Nucleus accumbens (tissue), 56 donors: Measurements from ENCODE around the gene ARHGAP26.

Source experiments
- DNase-seq, 56 donors: peaks; one replicate each; lab custom pipeline; 2025; lab: John Stamatoyannopoulos, UW

Gene ARHGAP26

DNA sequence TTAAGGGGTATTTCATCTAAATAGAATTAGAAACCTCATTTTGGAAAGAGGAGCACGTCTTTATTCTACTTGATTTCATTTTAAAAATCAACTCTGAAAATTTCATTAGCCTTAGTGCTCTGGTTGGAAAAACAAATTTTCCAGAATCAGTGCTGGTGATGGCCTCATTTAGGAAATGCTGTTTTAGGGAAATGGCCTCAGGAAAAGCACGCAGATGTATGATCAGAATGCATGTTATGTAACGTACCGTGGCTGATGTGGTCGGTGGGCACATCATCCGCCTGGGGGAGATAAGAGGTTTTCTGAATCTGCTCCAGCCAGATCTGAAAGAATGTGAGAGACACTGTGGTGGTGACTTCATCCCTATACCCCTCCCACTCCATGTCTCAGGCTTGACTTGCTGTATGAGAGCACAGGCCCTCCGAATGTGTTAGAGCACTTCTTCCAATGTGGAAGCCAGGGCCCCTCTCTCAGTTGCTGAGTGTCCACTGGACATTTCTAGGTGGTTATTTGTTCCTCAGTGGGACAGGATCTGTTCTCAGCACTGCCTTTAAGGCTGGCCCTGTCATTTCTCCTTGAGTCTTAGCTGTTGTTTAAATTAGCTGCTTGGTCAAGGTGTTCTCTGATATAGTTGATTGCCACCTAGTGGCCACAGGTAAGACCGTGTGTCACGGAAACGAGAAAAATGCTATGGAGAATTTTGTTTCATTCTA, 96.5 kb downstream of the ARHGAP26 start:
- peak in 7 of 56 donors; percentile 14 to 26 (median 24) for DNase-seq

GRCh38 chr5:142869886-142870285, 99.7 kb downstream of the ARHGAP26 start:
- no peak for DNase-seq

DNA sequence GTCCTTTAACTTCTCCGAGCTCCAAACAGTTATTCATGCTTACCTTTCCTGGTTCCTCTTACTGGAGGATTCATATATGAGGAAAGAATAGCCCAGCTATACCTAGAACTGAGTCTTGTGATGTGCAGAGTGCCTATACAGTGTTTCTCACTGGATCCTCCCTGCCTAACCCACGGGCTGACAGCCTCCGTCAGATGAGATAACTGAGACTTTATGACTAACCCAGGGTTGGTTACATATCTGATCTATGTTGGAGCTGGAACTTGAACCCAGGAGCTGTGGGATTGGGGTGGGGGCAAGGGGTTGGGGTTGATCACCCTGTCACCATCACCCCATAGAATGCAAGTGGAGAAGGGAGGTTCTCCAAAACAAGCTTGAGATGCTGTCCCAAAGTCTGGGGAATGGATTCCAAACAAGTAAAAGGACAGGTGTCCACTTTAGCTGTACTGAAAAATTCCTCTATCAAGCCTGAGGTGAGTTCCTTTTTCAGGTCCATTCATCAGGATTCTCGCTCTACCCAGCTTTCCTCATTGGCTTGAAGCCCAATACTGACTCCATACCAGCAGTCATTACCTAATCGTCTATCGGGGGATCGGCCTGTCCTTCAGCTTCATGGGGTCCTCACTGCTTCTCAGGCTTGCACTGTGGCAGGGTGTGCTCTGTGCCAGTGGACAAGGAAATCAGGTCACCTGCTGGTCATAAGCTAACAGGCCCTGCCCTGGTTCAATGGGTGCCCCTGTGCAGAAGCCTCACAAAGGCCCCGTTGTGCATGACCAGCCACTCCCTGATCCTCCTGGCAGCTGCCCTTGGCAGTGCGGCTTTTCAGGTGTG, 100.6 kb downstream of the ARHGAP26 start:
- no peak for DNase-seq

- peak in 17 of 56 donors; percentile 13 to 73 (median 40) for DNase-seq
Measured at GRCh38 chr5:142871363-142872193, 101.4 kb downstream of the ARHGAP26 start.

DNA sequence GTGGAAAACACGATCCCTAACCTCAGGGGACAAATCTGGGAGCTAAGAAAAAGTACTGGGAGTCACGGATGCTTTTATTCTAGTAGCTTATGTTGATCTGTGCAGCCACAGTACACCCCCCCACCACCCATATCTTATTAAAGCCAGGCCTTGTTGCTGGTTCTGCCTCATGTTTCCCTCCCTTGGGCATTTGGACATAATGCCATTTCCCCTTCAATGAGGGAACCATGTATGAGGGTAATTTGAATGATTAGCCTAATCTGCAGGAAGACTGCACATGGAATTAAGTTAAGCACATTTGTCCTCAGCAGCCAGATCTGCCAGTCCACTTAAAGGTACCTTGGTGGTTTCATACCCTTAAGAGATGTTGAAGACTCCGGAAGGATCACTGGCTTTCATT, 102.0 kb downstream of the ARHGAP26 start:
- no peak for DNase-seq

DNA sequence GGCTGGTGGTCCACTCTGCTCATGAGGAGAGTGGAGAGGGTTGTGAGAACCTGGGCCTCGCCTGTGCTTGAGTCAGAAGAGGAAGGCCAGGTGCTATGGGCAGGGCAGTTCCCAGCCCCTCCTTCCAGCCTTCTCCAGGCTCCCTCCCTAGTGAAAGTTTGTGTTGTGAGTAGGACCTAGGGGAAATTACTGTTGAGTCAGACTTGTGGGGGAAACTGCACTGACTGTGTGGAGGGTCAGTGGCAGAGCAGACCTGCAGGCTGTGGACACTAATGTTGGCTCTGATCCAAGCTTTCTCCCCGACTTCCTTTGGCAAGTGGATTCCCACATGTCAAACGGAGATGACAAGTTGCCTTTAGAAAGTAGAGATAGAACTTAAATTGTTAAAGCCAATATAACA, 102.6 kb downstream of the ARHGAP26 start:
- DNase-seq = no peak

GRCh38 chr5:142873831-142874230, 103.7 kb downstream of the ARHGAP26 start:
- DNase-seq = peak in 1 of 56 donors; percentile 4

- peak in 5 of 56 donors; percentile 6 to 34 (median 16) for DNase-seq
Measured at GRCh38 chr5:142874540-142874939, 104.4 kb downstream of the ARHGAP26 start.

GRCh38 chr5:142875936-142876335, 105.8 kb downstream of the ARHGAP26 start:
- DNase-seq = no peak

GRCh38 chr5:142876817-142877216, 106.6 kb downstream of the ARHGAP26 start:
- DNase-seq = peak in 1 of 56 donors; percentile 8

DNA sequence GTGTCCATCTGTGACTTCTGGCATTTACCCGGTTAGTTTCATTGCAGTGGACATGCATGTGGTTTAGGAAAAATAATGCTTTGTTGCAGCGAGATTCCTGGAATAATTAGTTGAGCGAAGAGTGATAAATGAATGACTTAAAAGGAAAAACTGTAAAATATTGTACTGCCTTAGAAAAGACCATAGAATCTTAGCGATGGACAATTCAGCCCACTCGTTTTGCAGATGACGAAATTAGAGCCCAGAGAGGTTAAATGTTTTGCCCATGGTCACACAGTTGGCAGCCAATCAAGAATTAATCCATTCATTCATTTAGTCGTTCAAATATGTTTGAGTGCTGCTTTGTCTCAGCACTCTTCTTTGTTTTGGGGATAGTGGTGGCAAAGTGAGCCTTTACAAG, 107.9 kb downstream of the ARHGAP26 start:
- no peak for DNase-seq

- no peak for DNase-seq
Measured at GRCh38 chr5:142878638-142879037, 108.5 kb downstream of the ARHGAP26 start.

DNA sequence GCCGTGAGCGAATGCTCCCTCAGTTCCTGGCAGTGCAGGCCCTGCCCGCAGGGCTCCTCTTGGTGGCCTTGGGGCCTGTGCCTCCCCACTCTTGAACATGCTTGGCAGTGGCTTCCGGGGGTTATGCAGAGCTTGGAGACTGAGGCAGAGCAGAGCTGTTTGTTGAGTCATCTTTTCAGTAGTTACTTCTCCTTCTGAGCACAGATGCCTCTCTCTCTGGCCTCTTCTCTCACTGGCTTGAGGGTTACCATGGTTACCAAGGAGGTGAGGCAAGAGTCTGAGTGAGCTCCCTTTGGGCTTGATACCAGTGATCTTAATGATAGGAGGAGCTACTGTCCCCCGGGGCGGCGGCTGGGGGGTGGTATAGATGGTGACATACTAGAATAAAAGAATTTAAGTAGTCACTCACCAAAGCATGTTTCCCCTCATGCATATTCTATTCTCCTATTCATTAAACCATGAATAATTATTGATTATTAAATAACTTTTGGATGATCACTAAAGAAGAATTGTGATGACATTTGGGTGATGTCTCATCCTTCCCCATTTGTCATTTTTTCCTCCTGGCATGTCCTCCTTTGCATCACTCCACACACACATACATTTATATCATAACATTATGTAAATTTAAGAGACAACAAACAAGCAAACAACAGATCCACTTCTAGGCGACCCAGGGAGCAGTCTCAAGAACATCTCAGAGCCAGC, 111.1 kb downstream of the ARHGAP26 start:
- peak in 18 of 56 donors; percentile 6 to 51 (median 24) for DNase-seq

GRCh38 chr5:142881784-142882126, 111.6 kb downstream of the ARHGAP26 start:
- DNase-seq = peak in 21 of 56 donors; percentile 8 to 52 (median 29)

DNA sequence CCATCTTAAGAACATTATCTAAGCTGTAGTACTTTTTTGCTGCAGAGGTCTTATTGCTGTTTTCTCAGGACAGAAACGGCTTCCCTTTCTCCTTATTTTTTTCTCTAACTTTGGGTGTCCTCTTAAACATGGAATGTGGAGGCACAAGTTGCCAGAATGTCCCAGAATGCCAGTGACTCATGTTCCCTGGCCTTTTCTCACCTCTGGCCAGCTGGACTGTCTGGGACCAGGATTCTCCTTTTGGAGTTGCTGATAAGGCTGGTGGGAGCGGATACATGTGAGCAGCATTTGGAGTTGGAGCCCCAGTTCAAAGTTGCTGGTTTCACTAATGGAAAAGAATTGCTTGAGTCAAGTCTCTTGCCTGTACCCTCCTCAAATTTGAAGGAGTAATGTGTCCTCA, 112.8 kb downstream of the ARHGAP26 start:
- no peak for DNase-seq

DNA sequence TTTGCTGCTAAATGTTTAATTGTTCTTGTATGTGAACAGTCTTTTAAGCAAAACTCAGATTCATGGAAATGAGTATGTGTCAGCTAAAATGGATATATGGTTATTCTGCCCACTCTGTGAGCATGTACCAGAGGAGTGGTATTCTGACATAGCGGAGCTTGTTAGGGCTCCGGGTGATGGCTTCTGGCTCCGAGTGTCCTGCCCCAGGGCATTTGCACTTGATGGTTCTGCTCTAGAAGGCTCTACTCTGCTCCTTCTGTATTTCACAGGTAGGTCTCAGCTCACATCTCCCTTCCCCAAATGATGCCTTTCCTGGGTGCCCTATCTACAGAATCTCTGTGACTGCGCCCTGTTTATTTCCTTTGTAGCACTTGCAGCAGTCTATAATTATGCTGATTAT, 113.3 kb downstream of the ARHGAP26 start:
- no peak for DNase-seq

DNA sequence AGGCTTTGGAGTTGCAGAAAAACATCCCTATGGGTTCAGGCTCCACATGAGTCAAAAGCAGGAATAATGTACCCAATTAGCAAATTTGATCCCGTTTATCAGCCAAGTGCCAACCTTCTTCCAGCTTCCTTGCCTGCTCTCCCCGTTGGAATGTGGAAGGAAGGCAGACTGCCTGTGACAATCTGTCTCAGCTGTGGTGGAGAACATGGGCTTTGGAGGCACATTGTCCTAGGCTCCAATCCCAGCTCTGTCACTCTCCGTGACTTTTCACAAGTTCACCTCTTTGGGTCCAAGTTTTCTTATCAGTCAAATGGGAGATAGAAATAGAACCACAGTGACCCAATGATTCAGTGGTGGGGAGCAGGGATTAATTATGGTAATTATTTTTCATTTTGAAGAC, 113.9 kb downstream of the ARHGAP26 start:
- DNase-seq = no peak

DNA sequence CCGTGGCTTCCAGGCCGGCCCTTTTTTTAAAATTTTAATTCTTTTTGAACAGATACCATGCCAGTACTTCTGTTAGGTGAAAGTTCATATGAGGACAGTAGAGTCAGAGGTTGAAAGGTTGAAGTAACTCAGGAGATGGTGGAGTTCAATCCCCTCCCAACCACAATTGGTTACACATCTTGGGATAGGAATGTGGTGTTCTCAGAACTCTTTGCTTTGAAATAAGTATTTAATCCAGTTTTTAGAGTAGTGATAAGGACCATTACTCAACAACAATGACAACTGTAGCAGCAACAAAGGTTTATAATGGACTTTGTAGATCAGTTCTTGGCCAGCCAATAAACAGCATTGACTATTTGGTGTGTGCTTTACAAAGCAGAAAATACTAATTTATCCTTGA, 116.0 kb downstream of the ARHGAP26 start:
- DNase-seq = no peak

GRCh38 chr5:142886956-142887355, 116.8 kb downstream of the ARHGAP26 start:
- no peak for DNase-seq

DNA sequence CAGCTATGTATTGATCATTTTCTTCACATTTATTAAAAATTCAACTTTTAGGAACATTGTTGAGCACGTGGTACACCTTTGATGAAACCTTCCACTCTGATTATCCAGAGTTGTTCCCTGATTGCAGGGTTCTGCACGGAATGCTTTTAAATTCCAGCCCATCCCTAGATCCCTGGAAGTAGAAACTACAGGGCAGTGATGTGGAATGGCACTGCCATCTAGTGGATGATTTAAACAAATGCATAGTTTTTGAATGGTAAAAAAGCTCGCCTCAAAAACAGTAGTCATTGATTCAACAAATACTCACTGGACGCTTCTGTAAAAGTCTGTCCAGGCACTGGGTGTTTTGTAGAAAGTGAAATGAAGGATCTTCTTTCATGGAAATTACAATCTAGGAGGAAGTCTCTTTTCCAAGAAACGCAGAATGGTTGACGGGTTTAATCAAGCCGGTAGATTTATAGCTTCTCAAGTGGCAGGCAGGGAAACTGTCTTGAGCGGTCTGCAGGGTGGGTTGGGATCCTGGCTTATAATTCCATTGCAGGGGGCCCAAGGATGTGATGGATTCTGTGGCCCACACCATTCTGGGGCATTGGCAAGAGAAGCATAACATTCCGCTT, 118.4 kb downstream of the ARHGAP26 start:
- DNase-seq = peak in 8 of 56 donors; percentile 4 to 43 (median 16)
